Activated T-helper 17 cell treated with anti-CD3 and anti-CD28 coated beads, Interleukin-2, amount 50 U/mL, for 72 hours (primary cell): ENCODE results near the gene HOXC10. TPM values are rescaled to one million over a fixed set of nuclear protein-coding genes. Genes with fewer than 3 reads are reported as not detected.
A peak's percentile ranks its signal among the peaks of the same experiment; 100 is the strongest.

Source experiments
- ATAC-seq: fragments of 150-1000 bp; cut with Tn5 transposase; replicated peaks from 2 replicates; pipeline ENCODE4 v1.10.0; 2021; ENCODE audit warnings: mild to moderate bottlenecking, moderate library complexity
- H3K27ac Mint-ChIP-seq: one replicate; pipeline ENCODE4 v1.8.0; 2022; ENCODE audit warnings: mixed read lengths
- H3K27me3 Mint-ChIP-seq: one replicate; pipeline ENCODE4 v1.8.0; 2022; ENCODE audit warnings: mixed read lengths
- H3K36me3 Mint-ChIP-seq: one replicate; pipeline ENCODE4 v1.8.0; 2022; ENCODE audit warnings: low read depth, mild to moderate bottlenecking, mixed read lengths
- H3K4me1 Mint-ChIP-seq: one replicate; pipeline ENCODE4 v1.8.0; 2022; ENCODE audit warnings: mixed read lengths
- H3K4me3 Mint-ChIP-seq: one replicate; pipeline ENCODE4 v1.8.0; 2022; ENCODE audit warnings: mild to moderate bottlenecking, mixed read lengths
- H3K9me3 Mint-ChIP-seq: one replicate; pipeline ENCODE4 v1.8.0; 2022; ENCODE audit warnings: mixed read lengths
- total RNA-seq, 2 donors: library from RNA; stranded (reverse); gene quantifications; one replicate each; pipeline ENCODE4 v1.2.3, GENCODE V29; 2022

Gene HOXC10
- total RNA-seq, 2 donors from 2014 or later: not detected

DNA sequence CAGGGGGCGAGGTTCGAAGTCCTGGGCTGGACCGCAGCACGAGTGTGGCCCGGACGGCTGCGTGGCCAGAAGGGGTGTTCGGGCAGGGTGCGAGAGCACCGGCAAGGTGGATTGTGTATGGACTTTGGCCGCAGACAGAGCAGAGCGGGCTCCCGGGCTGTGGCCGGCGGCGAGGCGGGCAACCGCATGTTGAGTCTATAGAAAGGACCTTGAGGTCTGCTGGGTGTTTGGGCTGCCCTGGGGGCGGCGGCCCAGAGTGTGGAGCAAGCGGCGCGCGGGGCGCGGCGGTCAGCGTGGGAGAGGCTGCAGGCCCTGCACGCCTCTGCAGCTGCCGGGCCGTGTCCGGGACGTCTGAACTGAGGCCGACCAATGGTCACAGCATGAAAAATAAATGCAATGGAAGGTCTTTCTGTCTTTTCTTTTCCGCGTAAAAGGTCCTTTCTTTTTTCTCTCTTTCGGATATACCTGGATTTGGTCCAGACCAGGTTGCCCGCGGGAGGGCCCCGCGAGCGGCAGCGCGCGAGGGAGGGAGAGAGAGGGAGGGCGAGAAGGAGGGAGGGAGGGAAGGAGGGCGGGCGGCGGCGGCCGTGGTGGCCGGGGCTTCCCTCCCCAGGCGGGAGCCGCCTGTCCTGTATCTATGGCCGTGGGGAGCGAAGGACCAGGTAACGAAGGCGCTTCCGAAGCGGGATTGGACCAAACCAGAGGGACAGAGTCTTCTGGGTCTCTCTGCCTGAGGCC is 9.5 kb downstream of the HOXC10 start:
- Mint-ChIP-seq H3K4me1 (peaks cover 18% of the 10 kb centered on the region), H3K36me3 (peaks cover 15% of the 10 kb centered on the region), H3K27me3 (peaks cover 81% of the 10 kb centered on the region), H3K4me3 (peak overlapping the region; percentile 80), H3K27ac (no peak overlapping the region), H3K9me3 (no peaks in the 10 kb centered on the region)
- ATAC-seq: no peak

DNA sequence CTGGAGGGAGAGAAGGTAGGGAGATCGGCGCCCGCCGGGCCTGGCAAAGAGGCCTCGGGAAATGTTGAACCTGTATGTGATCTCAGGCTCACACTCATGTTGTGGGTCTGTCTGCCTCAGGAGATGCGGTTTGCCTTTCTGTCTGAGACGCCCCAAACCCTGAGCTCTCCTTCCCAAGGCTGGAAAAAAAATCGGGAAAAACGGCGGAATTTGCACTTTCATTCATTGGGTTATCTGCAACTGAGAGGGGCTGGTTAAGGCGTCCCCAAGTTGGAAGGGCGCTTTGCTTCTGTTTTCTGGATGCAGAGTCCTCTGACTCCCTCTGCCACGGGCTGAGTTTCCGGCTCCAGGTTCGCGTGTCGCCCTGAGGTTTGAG is 10.0 kb downstream of the HOXC10 start:
- H3K27ac Mint-ChIP-seq: no peak overlapping the region
- ATAC-seq: peak; percentile 29
- H3K27me3 Mint-ChIP-seq: peaks cover 80% of the 10 kb centered on the region
- H3K36me3 Mint-ChIP-seq: peaks cover 15% of the 10 kb centered on the region
- peaks cover 15% of the 10 kb centered on the region for H3K4me1 Mint-ChIP-seq
- H3K4me3 Mint-ChIP-seq: peak overlapping the region; percentile 80
- H3K9me3 Mint-ChIP-seq: no peaks in the 10 kb centered on the region

DNA sequence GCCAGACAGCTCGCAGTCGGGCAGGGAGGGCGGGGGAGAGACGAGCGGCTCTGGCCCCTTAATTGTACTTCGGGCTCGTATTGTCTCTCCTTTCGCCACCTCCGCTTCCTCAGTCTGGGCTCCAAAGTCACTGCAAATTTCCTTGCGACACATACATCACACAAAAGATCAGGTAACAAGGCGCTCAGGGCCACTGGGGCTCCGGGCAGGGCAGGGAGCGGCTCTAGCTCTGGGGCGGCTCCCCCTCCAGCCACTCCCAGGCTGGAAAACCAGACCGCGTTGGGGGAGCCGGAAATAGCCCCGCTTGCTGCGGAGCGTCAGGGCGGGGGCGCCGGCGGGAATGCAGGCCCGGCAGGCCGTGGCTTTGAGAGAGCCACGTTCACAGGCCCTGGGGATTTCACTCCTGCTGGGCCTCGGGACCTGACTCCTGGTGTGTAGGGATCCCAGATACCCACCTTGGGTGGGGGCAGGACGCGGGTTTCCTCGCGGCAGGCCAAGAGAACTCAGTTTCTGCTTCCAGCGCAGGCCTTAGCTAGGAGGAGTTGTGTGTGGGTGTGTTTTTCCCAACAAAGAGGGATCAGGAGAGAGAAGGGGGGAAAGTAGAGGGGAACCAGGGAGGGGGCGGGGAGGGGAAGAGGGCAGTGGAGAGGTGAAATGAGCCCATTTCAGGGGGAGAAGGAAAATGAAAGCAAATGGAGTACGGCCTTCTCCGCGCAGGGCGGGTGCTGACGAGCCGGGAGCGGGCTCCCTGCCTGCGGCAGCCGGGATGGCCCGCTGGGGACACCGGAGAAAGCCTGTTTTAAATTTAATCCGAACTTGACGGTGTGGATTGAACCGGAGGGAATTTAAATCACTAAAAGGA is 10.7 kb downstream of the HOXC10 start:
- Mint-ChIP-seq H3K27me3 (peaks cover 74% of the 10 kb centered on the region), H3K36me3 (peaks cover 9% of the 10 kb centered on the region), H3K27ac (no peak overlapping the region), H3K4me1 (peaks cover 8% of the 10 kb centered on the region), H3K4me3 (peak overlapping the region; percentile 80), H3K9me3 (no peaks in the 10 kb centered on the region)
- peak; percentile 53 for ATAC-seq

DNA sequence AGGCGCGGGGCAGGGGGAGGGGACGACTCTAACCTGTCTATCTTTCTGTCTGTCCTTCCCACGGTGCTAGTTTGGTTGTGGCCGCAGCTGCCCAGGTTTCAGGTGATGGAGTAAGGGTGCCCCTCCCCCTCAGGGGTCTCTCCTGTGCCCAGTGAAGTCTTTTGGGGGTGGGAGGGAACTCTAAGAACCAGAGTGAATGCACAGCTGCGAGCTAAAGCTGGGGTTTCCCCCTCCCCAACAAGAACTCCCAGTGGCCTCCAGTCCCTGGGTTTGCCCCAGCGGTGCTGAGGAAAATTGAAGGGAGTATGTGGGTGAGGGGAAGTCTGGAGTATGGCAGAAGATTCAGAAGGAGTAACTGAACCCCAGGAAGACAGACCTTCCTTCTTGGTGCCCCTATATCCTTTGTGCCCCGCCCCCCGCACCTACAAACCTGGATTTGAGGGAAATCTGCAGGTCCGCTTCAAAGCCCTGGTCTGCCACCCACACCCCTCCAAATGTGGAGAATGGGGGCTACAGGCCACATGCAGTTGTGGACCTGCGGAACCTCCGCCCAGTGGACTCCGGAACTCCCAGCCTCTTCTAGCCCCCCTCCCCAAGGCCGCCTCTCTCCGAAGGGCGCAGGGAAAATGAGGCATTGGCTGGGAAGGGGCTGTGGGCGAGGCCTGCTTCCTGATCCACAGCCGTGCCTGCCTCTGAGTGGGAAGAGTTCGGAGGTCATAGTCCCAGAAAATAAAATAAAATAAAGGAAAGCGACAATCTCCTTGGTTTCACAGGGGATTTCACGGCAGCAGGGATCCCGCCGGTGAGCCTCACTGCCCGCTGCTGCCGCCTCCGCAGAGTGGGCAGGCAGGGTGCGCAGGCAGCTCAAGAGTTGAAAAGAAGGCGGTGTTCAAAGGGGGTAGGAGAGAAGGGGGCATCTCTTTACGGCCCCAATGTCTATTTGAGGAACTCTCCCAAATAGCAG is 11.6 kb downstream of the HOXC10 start:
- Mint-ChIP-seq H3K4me1 (peaks cover 8% of the 10 kb centered on the region), H3K4me3 (peak overlapping the region; percentile 80), H3K36me3 (peaks cover 9% of the 10 kb centered on the region), H3K27ac (no peak overlapping the region), H3K9me3 (no peaks in the 10 kb centered on the region), H3K27me3 (peaks cover 74% of the 10 kb centered on the region)
- peak; percentile 9 for ATAC-seq

DNA sequence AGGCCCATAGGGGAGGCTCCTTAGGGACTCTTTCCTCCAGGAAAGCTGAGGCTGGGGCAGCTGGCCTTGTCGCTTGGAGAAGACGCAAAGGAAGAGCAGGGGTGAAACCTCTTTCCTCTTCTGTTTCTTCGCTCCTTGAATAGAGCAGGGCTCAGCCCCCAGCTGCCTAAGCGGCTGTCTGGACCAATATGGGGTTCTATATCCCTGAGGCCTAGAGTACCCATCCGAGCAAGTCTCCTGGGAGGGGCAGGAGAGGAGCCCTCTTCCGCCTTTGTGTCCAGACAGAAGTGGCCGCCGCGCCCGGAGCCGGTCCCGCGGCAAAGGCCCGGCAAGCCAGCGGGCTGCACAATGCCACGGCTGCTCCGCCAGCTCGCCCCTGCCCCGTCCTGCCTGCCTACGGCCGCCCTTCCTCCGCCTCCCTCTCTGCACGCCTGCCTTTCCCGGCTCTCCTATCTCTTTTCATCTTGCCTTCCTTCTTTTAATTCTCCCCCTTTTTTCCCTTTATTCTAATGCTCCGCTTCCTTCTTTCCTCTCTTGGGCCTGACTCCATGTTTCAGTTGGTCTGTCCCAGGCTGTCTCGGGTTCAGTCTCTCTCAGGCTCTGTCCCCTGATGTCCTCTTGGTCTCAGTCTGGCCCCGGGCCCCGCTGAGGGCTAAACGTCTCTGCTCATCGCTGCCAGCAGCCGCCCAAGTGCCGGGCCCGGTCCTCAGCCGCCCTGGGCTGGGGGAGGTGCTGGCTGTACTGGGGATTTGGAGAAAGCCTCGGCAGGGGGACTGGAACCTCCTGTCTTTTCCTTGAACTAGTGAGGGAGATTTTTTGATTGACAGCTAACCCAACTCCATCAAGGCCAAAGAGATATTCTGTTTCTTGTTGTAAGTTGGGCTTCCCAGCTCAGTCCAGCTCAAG is 12.5 kb downstream of the HOXC10 start:
- H3K4me3 Mint-ChIP-seq: peak overlapping the region; percentile 80
- H3K4me1 Mint-ChIP-seq: peaks cover 8% of the 10 kb centered on the region
- peaks cover 80% of the 10 kb centered on the region for H3K27me3 Mint-ChIP-seq
- no peak overlapping the region for H3K27ac Mint-ChIP-seq
- H3K9me3 Mint-ChIP-seq: no peaks in the 10 kb centered on the region
- ATAC-seq: no peak
- H3K36me3 Mint-ChIP-seq: peaks cover 9% of the 10 kb centered on the region

DNA sequence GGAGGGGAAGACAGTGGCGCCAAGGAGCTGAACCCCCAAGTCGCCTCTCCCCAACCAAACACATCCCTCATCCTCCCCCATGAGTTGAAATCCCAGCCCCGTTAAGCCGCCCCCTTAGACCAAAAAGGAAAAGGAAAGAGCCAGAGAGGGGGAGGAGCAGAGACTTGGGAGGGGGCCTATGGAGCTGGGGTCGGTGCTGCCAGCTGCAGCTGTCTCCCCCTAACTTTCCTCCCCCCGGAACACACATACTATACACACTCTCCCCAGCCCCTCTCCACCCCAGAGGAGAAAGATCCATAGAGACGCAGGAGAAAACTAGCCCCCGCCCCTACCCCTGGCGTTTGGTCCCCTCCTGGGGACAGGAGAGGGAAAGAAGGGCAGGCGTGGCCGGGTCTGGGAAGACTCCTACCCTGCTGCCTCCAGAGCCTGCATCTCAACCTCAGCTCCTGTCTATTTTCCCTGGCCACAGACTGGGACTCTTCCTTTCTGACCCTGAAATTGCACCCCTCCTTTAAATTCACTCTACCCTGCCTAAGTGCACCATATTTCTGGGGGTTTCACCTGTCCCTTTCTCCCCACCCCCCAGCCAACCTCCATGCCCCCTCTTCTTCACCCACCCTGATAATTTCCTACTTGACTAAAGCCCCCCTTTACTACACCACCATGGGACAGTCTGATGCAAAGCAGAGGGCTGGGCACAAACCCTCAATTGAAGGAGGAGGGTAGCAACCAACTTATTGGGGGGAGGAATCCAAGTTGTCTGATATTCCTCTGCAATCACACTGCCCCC is 13.4 kb downstream of the HOXC10 start:
- Mint-ChIP-seq H3K9me3 (no peaks in the 10 kb centered on the region), H3K4me1 (peaks cover 8% of the 10 kb centered on the region), H3K27me3 (peaks cover 81% of the 10 kb centered on the region), H3K36me3 (peaks cover 8% of the 10 kb centered on the region), H3K27ac (no peak overlapping the region), H3K4me3 (no peak overlapping the region)
- ATAC-seq: no peak

DNA sequence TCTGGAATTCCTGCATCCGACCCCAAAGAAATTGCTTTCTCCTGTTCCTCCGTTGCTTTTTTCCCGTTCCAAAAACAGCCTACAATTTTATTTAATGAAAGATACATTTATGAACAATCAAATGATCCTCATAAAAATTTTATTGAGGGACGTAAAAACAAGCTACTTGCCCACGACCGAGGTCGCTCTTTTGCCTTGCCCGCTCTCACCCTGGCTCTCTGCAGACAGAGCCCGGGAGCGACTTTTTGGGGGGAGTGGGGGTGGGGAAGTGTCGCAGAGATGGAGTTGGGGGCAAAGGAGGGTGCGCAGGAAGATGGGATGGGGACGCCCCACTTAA is 13.9 kb downstream of the HOXC10 start:
- ATAC-seq: no peak
- H3K36me3 Mint-ChIP-seq: peaks cover 3% of the 10 kb centered on the region
- no peak overlapping the region for H3K27ac Mint-ChIP-seq
- no peaks in the 10 kb centered on the region for H3K9me3 Mint-ChIP-seq
- peaks cover 81% of the 10 kb centered on the region for H3K27me3 Mint-ChIP-seq
- H3K4me3 Mint-ChIP-seq: no peak overlapping the region
- peaks cover 8% of the 10 kb centered on the region for H3K4me1 Mint-ChIP-seq

DNA sequence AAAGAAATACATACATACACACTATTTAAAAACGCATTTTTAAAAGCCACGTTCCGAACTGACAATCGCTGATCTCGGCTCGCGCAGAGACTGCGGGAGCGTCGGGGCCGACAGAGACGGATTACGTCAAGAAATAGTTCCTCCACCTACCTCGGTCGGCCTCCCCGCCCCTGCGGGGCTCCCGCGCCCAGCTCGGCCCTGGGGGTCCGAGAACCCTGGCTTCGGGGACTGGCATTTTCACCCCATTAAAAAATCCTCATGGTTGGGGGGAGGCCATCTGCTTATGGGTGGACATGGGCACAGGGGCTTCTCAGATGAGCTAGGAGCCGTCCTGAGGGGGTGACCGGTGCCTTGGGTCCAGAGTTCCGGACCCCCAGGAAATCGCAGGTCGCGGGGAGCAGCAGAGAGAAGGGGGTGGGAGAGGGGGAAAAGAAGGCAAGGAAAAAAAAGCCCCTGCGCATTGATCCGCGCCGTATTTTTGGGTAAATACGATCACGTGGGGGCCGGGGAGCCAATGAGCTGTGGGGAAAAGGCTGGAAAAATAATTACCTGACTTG is 14.7 kb downstream of the HOXC10 start:
- Mint-ChIP-seq H3K27ac (no peak overlapping the region), H3K4me3 (peak overlapping the region; percentile 17), H3K27me3 (peaks cover 83% of the 10 kb centered on the region)

DNA sequence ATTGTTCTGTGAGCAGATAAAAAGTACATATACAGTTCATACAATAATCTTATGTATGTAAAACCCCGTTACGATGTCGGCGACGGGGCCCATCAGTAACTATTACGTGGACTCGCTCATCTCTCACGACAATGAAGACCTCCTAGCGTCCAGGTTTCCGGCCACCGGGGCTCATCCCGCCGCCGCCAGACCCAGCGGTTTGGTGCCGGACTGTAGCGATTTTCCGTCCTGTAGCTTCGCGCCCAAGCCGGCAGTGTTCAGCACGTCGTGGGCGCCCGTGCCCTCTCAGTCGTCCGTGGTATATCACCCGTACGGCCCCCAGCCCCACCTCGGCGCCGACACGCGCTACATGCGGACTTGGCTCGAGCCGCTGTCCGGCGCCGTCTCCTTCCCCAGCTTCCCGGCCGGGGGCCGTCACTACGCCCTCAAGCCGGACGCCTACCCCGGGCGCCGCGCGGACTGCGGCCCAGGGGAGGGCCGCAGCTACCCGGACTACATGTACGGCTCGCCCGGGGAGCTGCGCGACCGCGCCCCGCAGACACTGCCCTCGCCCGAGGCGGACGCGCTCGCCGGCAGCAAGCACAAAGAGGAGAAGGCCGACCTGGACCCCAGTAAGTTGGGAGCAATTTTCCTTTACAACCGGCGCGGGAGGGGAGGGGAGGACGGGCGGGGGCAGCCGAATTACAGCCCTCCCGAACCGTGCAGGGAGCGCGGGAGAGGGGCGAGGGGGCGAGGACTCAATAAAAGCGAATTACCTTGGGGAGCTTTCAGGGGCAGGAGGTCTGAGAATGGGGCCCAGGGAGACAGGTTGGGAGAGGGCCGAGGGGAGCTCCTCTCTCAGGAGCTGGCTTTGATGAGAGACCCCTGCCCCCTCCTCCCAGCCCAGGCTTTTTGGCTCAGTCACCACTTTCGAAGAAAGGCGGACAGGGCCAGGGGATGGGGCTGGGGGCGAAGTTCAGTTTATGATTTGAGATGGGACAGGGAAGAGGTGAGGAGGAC is 15.5 kb downstream of the HOXC10 start, which contains the start of gene HOXC9:
Gene HOXC9, plus strand, starts transcription at position 46 of the 999 bp plus-strand sequence. Its CDS starts 28 bp downstream, at position 74.
- H3K9me3 Mint-ChIP-seq: no peaks in the 10 kb centered on the region
- no peak within 1 kb of the TSS for H3K27ac Mint-ChIP-seq
- peaks cover 5% of the 10 kb centered on the region for H3K4me1 Mint-ChIP-seq
- peaks cover 82% of the 10 kb centered on the region for H3K27me3 Mint-ChIP-seq
- no peak for ATAC-seq
- H3K36me3 Mint-ChIP-seq: no peaks in the 10 kb centered on the region
- peak within 1 kb of the TSS; percentile 17 for H3K4me3 Mint-ChIP-seq

More for the DNA sequence above, 14.7 kb downstream of the HOXC10 start:
- Mint-ChIP-seq H3K9me3 (no peaks in the 10 kb centered on the region), H3K4me1 (peaks cover 8% of the 10 kb centered on the region), H3K36me3 (no peaks in the 10 kb centered on the region)
- no peak for ATAC-seq

DNA sequence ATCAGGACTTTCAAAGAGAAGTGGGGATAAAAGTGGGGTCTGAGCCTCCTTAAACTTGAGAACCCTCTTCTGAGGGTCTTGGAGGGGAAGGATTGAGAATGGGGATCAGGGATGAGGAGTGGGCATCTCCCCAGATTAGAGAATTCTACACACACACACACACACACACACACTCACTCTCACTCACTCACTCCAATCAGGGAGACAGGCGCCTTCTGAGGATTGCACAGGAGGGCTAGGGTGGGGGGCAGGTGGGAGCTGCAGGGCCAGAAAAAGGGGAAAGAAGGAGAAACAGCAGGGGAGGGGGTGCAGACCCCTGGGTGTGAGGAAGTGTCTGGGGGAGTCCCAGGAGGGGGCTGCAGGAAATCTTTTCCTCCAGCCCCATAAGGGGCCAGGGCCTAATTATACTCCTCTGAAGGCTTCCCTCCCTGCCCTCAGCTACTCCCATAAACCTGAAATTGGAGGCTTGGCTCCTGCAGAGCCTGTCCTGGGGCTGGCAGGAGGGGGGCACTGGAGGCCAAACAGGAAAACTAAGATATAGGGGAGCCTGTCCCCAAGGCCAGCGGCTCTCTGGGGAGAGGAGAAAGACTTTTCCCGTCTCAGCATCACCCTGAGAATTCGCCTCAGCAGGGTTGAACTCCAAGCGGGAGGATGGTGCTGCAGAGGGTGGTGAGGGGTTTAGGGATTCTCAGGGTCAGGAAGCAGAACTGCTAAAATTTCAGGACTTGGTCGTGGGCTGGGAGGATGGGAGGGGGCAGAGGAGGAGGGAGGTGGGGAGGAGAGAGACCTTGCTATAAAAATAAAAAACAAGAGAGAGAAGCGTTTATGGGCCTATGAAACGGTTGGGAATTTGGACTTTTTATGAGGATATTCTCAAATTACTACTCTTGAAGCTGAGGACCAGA is 16.6 kb downstream of the HOXC10 start:
- ATAC-seq: no peak
- Mint-ChIP-seq H3K36me3 (no peaks in the 10 kb centered on the region), H3K4me3 (no peak overlapping the region), H3K27me3 (peaks cover 83% of the 10 kb centered on the region), H3K27ac (no peak overlapping the region), H3K9me3 (no peaks in the 10 kb centered on the region), H3K4me1 (peaks cover 9% of the 10 kb centered on the region)
